Measurements from ENCODE around the gene ACTR3. TPM values are rescaled to one million over a fixed set of nuclear protein-coding genes. Genes with fewer than 3 reads are reported as not detected.

The ACTR3 gene
- total RNA-seq, 2 donors from 2014 or later: 142 to 177 TPM

- no peaks in the 10 kb centered on the region for H3K9me3 ChIP-seq
- ATAC-seq (ENCODE audit: insufficient number of reproducible peaks, low FRiP score, low read depth) (no peak), DNase-seq (ENCODE audit: low spot score) (no peak)
- H3K27ac ChIP-seq: no peak overlapping the region
- H3K27me3 ChIP-seq (replicated peaks; ENCODE audit: insufficient read depth): no peaks in the 10 kb centered on the region
- no peak overlapping the region for H3K4me3 ChIP-seq
- TF ChIP-seq CTCF (IDR thresholded peaks at IDR 0.05): no peak
- H3K36me3 ChIP-seq: no peaks in the 10 kb centered on the region
- peaks cover 3 to 4% of the 10 kb centered on the region in 2 donors for H3K4me1 ChIP-seq (ENCODE audit: control insufficient read depth in 1 of 2, low read depth in 2 of 2)
These were observed 71.1 kb downstream of the ACTR3 start for GRCh38 chr2:113961000-113961399.

DNA sequence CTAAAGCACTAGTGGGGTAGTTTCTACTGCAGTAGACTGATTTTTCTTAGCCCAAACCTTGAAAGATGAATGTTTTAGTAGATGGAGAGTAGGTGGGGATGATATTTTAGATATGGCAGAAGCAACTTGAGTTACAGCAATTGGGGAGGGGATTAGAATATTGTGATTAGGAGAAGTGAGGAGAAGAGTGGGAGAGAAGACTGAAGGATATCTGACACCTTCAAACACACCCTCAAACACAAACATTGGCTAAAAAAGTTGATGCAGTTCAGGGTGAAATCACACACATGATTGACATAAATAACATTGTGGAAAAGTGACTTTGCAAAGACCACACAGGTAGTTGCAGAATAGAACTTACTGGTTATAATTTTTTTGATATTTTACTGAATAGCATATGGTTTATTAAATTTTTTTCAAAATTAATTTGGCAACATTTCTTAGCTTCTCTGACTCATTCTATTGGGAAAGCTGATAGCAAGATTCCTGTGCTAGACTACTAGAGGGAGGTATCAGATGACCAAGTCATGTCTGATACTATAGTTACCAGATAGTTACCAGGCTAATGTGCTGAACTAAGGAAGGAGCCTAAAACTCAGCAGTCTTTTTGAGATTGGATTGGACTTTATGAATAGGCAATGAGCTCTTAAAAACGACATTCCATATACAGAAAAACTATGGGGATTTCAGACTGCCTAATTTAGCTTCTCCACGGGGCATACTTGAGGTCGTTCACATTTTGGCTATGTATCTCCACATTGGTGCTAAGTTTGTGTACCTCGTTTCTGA, 73.0 kb downstream of the ACTR3 start:
- peaks cover 8 to 17% of the 10 kb centered on the region in 2 donors for H3K4me1 ChIP-seq (ENCODE audit: control insufficient read depth in 1 of 2, low read depth in 2 of 2)
- no peak for ATAC-seq (ENCODE audit: insufficient number of reproducible peaks, low FRiP score, low read depth)

DNA sequence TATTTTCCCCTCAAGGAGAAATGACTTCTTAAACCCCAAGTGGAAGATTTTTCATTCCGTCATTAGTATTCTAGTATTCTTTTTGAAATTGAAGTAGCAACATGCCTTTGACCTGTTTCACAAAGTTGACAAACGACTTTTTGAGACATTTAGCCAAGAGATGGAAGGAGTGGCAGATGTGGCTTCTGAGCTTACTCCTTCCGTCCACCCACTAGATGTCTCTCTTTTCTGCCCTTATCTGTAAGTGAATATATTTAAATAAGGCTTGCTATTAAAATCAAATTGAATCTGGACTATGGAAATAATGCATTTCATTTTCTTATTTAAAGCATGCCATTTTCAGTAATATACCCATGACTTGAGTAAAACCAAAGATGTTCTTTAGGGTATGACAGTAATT, 74.1 kb downstream of the ACTR3 start:
- Histone ChIP-seq H3K27me3 (replicated peaks; ENCODE audit: insufficient read depth) (no peaks in the 10 kb centered on the region), H3K27ac (no peak overlapping the region), H3K36me3 (no peaks in the 10 kb centered on the region), H3K4me1 (ENCODE audit: control insufficient read depth in 1 of 2, low read depth in 2 of 2) (peaks cover 8 to 17% of the 10 kb centered on the region in 2 donors), H3K4me3 (no peak overlapping the region), H3K9me3 (no peaks in the 10 kb centered on the region)
- DNase-seq (ENCODE audit: low spot score) (no peak), ATAC-seq (ENCODE audit: insufficient number of reproducible peaks, low FRiP score, low read depth) (no peak)
- TF ChIP-seq CTCF (IDR thresholded peaks at IDR 0.05): no peak

More for the DNA sequence above, 73.0 kb downstream of the ACTR3 start:
- no peak for TF ChIP-seq CTCF (IDR thresholded peaks at IDR 0.05)
- no peak overlapping the region for H3K27ac ChIP-seq
- H3K4me3 ChIP-seq: no peak overlapping the region
- DNase-seq (ENCODE audit: low spot score): no peak
- no peaks in the 10 kb centered on the region for H3K27me3 ChIP-seq (replicated peaks; ENCODE audit: insufficient read depth)
- H3K36me3 ChIP-seq: no peaks in the 10 kb centered on the region
- H3K9me3 ChIP-seq: no peaks in the 10 kb centered on the region

GRCh38 chr2:113964436-113964835, 74.5 kb downstream of the ACTR3 start:
- DNase-seq (ENCODE audit: low spot score) (no peak), ATAC-seq (ENCODE audit: insufficient number of reproducible peaks, low FRiP score, low read depth) (no peak)
- H3K4me1 ChIP-seq (ENCODE audit: control insufficient read depth in 1 of 2, low read depth in 2 of 2): peaks cover 8 to 17% of the 10 kb centered on the region in 2 donors
- H3K4me3 ChIP-seq: no peak overlapping the region
- H3K9me3 ChIP-seq: no peaks in the 10 kb centered on the region
- H3K27ac ChIP-seq: no peak overlapping the region
- no peaks in the 10 kb centered on the region for H3K27me3 ChIP-seq (replicated peaks; ENCODE audit: insufficient read depth)
- no peak for TF ChIP-seq CTCF (IDR thresholded peaks at IDR 0.05)
- H3K36me3 ChIP-seq: no peaks in the 10 kb centered on the region

DNA sequence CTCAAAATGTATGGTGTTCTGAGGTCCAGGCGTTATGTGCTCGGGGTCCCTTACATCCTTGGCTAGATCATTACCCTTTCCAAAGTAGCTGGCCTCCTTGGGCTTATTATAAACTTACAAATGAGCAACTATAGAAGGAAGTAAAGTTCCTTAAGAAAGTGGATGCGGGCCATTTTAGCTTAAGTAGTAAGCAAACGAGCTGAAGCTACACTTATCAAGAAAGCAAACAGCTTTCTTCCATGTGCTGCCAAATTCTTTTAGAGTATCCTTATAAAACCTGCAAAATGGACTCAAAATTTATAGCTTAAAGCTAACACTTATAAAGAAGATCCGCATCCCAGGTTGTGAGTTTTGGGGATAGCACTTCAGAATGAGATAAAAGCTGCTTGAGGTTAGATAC, 75.3 kb downstream of the ACTR3 start:
- H3K27me3 ChIP-seq (replicated peaks; ENCODE audit: insufficient read depth): no peaks in the 10 kb centered on the region
- H3K36me3 ChIP-seq: no peaks in the 10 kb centered on the region
- DNase-seq (ENCODE audit: low spot score) (no peak), ATAC-seq (ENCODE audit: insufficient number of reproducible peaks, low FRiP score, low read depth) (no peak)
- no peak for TF ChIP-seq CTCF (IDR thresholded peaks at IDR 0.05)
- no peak overlapping the region for H3K4me3 ChIP-seq
- no peaks in the 10 kb centered on the region for H3K9me3 ChIP-seq
- no peak overlapping the region for H3K27ac ChIP-seq
- peaks cover 8 to 17% of the 10 kb centered on the region in 2 donors for H3K4me1 ChIP-seq (ENCODE audit: control insufficient read depth in 1 of 2, low read depth in 2 of 2)
